ENCODE results near the gene HSPB2.

The HSPB2 gene

GRCh38 chr11:111920908-111921307, 8.4 kb downstream of the HSPB2 start:
- no peak for TF ChIP-seq CTCF (IDR thresholded peaks at IDR 0.05; ENCODE audit: extremely low read depth, insufficient read depth, missing control alignments)
- no peak for DNase-seq (ENCODE audit: low spot score)
- in situ Hi-C loops (cut with MboI; ENCODE audit: low pct_unique_long_range_greater_than_20kb, low sequenced_read_pairs, unreplicated experiment): no loop called here

GRCh38 chr11:111921541-111922230, 9.2 kb downstream of the HSPB2 start:
- no peak for DNase-seq (ENCODE audit: low spot score)
- in situ Hi-C loops (cut with MboI; ENCODE audit: low pct_unique_long_range_greater_than_20kb, low sequenced_read_pairs, unreplicated experiment): no loop called here
- no peak for TF ChIP-seq CTCF (IDR thresholded peaks at IDR 0.05; ENCODE audit: extremely low read depth, insufficient read depth, missing control alignments)

GRCh38 chr11:111922803-111923202, 10.3 kb downstream of the HSPB2 start:
- in situ Hi-C loops (cut with MboI; ENCODE audit: low pct_unique_long_range_greater_than_20kb, low sequenced_read_pairs, unreplicated experiment): no loop called here
- no peak for DNase-seq (ENCODE audit: low spot score)
- no peak for TF ChIP-seq CTCF (IDR thresholded peaks at IDR 0.05; ENCODE audit: extremely low read depth, insufficient read depth, missing control alignments)

GRCh38 chr11:111923351-111923788, 10.8 kb downstream of the HSPB2 start:
- in situ Hi-C loops (cut with MboI; ENCODE audit: low pct_unique_long_range_greater_than_20kb, low sequenced_read_pairs, unreplicated experiment): no loop called here
- no peak for DNase-seq (ENCODE audit: low spot score)
- TF ChIP-seq CTCF (IDR thresholded peaks at IDR 0.05; ENCODE audit: extremely low read depth, insufficient read depth, missing control alignments): no peak

GRCh38 chr11:111923951-111924350, 11.4 kb downstream of the HSPB2 start:
- no peak for DNase-seq (ENCODE audit: low spot score)
- in situ Hi-C loops (cut with MboI; ENCODE audit: low pct_unique_long_range_greater_than_20kb, low sequenced_read_pairs, unreplicated experiment): no loop called here
- TF ChIP-seq CTCF (IDR thresholded peaks at IDR 0.05; ENCODE audit: extremely low read depth, insufficient read depth, missing control alignments): no peak

GRCh38 chr11:111925953-111926352, 13.4 kb downstream of the HSPB2 start:
- no peak for DNase-seq (ENCODE audit: low spot score)
- TF ChIP-seq CTCF (IDR thresholded peaks at IDR 0.05; ENCODE audit: extremely low read depth, insufficient read depth, missing control alignments): no peak
- in situ Hi-C loops (cut with MboI; ENCODE audit: low pct_unique_long_range_greater_than_20kb, low sequenced_read_pairs, unreplicated experiment): no loop called here
